HG02973 (cell line): ENCODE data around the gene LDLR.
"Not testable (repeated sequence)": the region's sequence is repeated elsewhere in the genome, so short reads cannot be mapped to it uniquely, and the experiment has no call there.

Source experiments
- ATAC-seq: cut with Tn5 transposase; IDR thresholded peaks from one replicate; pipeline ENCODE4 v1.9.1; 2021; ENCODE audit warnings: moderate library complexity; ENCODE audit not compliant: unreplicated experiment

Gene LDLR

GRCh38 chr19:11102944-11103343, 13.7 kb downstream of the LDLR start:
- no peak for ATAC-seq

GRCh38 chr19:11103667-11104066, 14.4 kb downstream of the LDLR start:
- ATAC-seq = not testable (repeated sequence)

- ATAC-seq = no peak
These were observed 15.9 kb downstream of the LDLR start for GRCh38 chr19:11105014-11105636.

GRCh38 chr19:11106477-11106876, 17.2 kb downstream of the LDLR start:
- no peak for ATAC-seq

GRCh38 chr19:11108746-11109145, 19.5 kb downstream of the LDLR start:
- no peak for ATAC-seq

- ATAC-seq = no peak
These were observed 22.0 kb downstream of the LDLR start for GRCh38 chr19:11111117-11111770.

GRCh38 chr19:11111771-11112144, 22.5 kb downstream of the LDLR start:
- ATAC-seq = no peak

GRCh38 chr19:11113140-11113708, 24.0 kb downstream of the LDLR start:
- ATAC-seq = no peak

- ATAC-seq = no peak
These were observed 25.8 kb downstream of the LDLR start for GRCh38 chr19:11115042-11115441.

- ATAC-seq = no peak
These were observed 26.7 kb downstream of the LDLR start for GRCh38 chr19:11115895-11116446.

GRCh38 chr19:11116507-11116906, 27.2 kb downstream of the LDLR start:
- no peak for ATAC-seq

GRCh38 chr19:11121963-11122362, 32.7 kb downstream of the LDLR start:
- ATAC-seq = not testable (repeated sequence)

GRCh38 chr19:11123114-11123513, 33.9 kb downstream of the LDLR start:
- ATAC-seq = no peak

GRCh38 chr19:11124157-11124556, 34.9 kb downstream of the LDLR start:
- ATAC-seq = not testable (repeated sequence)

GRCh38 chr19:11125994-11126685, 36.9 kb downstream of the LDLR start:
- ATAC-seq = no peak

- ATAC-seq = no peak
These were observed 38.6 kb downstream of the LDLR start for GRCh38 chr19:11127905-11128304.

GRCh38 chr19:11130824-11131455, 41.7 kb downstream of the LDLR start:
- ATAC-seq = no peak

- ATAC-seq = no peak
These were observed 42.2 kb downstream of the LDLR start for GRCh38 chr19:11131471-11131870.

- no peak for ATAC-seq
These were observed 47.3 kb downstream of the LDLR start for GRCh38 chr19:11136400-11137101.

- ATAC-seq = no peak
These were observed 48.5 kb downstream of the LDLR start for GRCh38 chr19:11137542-11138384.
